ENCODE data around the gene JAKMIP1. TPM values are rescaled to one million over a fixed set of nuclear protein-coding genes. Genes with fewer than 3 reads are reported as not detected.
"Not testable (repeated sequence)": the region's sequence is repeated elsewhere in the genome, so short reads cannot be mapped to it uniquely, and the experiment has no call there.

The JAKMIP1 gene
- polyA plus RNA-seq, 4 donors = 0.09 to 0.14 TPM; not detected in 2

- no peak for DNase-seq (ENCODE audit: low read depth in 4 of 4, low spot score in 3 of 4)
These were observed 198.5 kb downstream of the JAKMIP1 start for GRCh38 chr4:6001680-6002491.

- DNase-seq (ENCODE audit: low read depth in 4 of 4, low spot score in 3 of 4) = no peak
These were observed 200.5 kb downstream of the JAKMIP1 start for GRCh38 chr4:5999830-6000365.

DNA sequence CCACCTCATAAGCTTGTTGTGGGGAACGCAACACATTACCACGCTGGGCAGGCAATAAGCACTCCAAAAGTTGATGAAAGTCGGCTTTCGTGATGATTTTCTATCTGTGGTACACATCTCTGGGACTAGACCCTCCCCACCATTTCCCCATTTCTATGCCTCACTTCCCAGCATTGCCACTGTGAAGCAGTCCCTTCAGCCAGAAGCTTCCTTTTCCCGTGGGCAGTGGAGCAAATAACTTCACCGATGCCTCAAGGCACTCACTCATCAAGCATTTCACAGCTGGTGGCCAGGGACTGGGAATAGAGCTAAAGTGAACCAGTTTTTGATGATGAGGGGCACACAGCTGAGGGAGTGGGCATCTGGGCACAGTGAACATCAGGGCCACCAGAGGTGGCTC lies 201.0 kb downstream of the JAKMIP1 start:
- no peak for DNase-seq (ENCODE audit: low read depth in 4 of 4, low spot score in 3 of 4)

GRCh38 chr4:5998333-5998936 lies 201.9 kb downstream of the JAKMIP1 start:
- DNase-seq (ENCODE audit: low read depth in 4 of 4, low spot score in 3 of 4) = peak; percentile 42 to 50 (median 44)

GRCh38 chr4:5996641-5997040 lies 203.7 kb downstream of the JAKMIP1 start:
- no peak for DNase-seq (ENCODE audit: low read depth in 4 of 4, low spot score in 3 of 4)

- no peak for DNase-seq (ENCODE audit: low read depth in 4 of 4, low spot score in 3 of 4)
These were observed 204.3 kb downstream of the JAKMIP1 start for GRCh38 chr4:5995901-5996623.

- DNase-seq (ENCODE audit: low read depth in 4 of 4, low spot score in 3 of 4) = no peak
These were observed 206.2 kb downstream of the JAKMIP1 start for GRCh38 chr4:5993876-5994811.

- not testable (repeated sequence) for DNase-seq (ENCODE audit: low read depth in 4 of 4, low spot score in 3 of 4)
These were observed 207.0 kb downstream of the JAKMIP1 start for GRCh38 chr4:5993346-5993745.

DNA sequence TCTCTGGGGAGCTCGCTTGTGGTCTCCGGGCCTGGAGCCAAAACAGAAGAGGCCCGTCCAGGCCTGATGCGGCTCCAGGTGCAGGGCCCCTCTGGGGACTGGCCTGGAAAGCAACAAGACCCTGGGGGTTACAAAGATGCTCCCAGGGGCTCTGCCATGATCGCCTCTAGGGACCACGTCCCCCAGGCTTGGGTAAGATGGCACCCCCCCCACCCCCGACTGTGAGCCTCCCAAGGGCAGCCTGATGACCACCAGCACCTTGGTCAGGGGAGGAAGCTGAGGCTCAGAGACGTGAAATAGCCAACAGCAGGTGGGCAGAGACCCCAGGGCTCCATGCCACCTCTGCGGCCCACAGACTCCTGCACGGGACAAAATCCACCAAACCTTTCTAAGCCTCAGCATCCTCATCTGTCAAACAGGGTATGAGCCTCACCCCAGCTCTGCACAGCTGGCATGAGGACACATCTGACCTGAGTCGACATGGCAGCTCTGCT lies 207.5 kb downstream of the JAKMIP1 start:
- no peak for DNase-seq (ENCODE audit: low read depth in 4 of 4, low spot score in 3 of 4)

DNA sequence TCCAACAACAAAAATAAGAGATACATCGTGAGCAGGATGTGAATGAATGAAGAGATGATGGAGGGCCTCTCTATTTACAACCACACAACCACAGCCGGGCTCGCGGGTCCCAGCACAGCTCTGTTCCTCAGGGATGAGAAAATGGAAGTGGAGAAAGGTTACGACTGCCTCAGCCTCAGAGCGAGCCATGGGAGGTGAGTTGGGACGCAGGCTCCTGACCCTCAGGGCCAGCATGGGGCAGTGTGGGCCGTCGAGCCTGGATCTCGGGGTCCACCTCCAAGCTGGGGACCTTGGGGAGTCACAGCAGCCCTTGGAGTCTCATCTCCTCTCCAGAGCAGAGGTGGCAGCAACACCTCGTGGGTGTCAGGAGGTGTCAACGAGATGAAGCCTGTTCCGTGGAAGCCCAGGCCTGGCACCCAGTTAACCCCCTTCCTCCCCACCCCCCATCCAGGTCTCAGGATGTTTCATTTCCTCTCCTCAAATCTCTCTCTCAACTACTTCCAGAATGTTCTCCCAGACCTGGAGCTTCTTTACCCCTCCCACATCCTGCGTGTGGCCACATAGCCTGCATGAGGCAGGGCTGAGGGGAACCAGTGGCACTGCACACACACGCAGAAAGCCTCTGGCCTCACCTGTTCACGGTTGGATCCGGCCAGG lies 208.1 kb downstream of the JAKMIP1 start:
- no peak for DNase-seq (ENCODE audit: low read depth in 4 of 4, low spot score in 3 of 4)

DNA sequence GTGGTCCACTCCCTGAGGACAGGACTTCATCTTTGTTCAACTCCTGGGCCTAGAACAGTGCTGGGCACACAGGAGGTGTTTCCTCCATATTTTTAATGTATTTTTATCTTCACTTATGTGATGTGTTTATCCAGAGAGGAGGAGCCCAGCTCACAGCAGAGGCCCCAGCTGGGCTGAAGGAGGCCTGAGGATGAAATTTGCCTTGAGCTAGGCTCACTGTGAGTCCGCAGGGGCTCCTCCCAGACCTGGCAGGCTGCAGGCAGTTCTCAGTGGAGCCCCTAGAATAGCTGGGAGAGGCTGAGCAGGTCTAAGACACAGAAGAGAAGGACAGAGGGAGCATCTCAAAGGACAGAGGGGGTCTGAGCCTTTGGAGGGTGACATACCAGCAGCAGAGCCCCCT lies 208.9 kb downstream of the JAKMIP1 start:
- DNase-seq (ENCODE audit: low read depth in 4 of 4, low spot score in 3 of 4) = no peak

DNA sequence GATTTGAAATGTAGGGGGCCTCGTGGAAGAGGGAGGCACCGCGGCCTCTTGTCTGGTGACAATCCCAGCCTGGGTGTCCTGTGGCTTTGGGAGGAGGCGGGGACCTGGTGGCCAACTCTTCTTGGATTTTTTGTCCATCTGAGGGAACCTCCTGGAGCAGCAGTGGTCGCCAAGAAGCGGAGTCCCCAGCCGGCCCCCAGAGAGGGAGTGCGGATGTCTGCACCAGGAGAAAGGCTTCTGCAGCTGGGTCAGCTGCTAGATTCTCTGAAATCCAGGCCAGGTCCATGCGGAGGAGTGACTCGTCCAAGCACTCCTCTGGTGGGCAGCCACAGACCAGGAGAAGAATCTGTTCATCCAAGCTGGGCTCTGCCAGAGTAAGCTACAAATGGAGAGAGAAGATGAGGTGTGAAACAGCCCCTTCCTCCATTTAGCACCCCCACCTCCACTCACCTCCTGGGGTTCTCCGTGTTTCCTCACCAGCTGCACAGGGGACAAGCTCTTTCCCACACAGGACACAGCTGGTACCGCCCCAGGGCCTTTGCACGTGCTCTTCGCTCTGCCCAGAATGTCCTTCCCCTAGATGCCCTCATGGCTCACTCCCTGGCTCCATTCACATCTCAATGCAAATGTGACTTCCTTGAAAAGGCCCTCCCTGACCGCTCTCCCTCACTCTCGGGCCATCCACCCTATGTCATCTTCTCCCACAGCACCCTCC lies 209.7 kb downstream of the JAKMIP1 start:
- DNase-seq (ENCODE audit: low read depth in 4 of 4, low spot score in 3 of 4) = no peak

DNA sequence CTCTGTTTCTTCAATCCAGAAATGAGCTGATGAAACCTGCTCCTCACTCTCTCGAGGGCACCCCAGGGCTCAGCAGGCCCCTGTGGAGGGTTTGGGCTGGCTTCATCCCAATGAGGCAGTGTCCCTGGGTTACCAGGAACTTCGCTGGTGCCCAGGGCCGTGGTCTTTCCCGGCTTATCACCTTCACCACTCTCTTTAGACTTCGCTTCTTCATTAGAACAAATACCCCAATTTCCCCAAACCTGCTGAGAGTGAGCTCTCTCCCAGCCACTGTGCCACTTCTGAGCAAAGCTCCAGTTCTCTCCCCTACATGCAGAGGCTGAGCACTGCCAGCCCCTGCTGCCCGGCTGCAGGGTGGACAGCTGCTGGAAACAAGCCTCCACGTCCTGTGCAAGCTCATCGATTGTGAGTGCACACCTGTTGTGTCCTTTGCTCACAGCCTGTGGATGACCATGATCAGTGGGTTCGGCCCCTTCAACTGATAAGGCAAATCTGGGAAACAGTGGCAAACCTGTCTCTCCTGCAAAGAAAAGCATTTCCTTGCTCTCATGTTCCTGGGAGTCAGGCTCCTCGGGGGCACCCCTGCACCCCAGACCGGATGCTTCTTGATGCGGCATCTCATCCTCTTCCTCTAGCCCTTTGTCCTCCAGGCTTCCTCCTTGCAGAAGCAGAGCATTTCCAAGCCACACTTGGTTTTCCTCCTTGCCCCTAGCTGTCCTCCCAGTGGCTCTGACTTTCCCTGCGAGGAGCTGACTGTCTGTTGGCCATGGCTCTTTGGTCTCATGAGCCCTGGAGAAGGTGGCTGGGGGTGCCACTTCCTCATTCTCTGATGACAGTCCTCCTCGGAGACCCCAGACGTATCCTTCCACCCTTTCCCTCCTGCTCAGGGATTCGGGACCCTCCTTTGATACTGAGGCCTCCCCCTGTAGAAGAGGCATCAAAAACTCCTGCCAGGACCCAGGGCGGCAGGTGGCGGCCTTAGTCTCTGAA lies 210.8 kb downstream of the JAKMIP1 start:
- no peak for DNase-seq (ENCODE audit: low read depth in 4 of 4, low spot score in 3 of 4)

GRCh38 chr4:5988086-5988845 lies 212.1 kb downstream of the JAKMIP1 start:
- DNase-seq (ENCODE audit: low read depth in 4 of 4, low spot score in 3 of 4) = no peak

DNA sequence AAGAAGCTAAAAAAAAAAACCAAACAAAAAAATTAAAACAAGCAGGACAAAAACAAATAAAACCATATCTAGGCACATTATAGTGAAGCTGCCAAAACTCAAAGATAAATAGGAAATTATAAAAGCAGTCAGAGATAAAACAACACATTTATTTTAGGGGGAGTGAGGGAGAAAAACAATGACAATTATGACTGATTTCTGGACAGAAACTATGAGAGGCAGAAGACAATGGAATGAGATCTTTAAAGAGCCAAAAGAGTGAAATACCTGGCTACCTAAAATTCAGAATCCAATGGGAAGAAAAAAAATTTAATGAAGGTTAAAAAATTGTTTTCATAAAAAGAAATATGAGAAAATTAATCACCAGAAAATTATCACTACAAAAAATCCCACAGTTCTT lies 215.5 kb downstream of the JAKMIP1 start:
- DNase-seq (ENCODE audit: low read depth in 4 of 4, low spot score in 3 of 4) = no peak

DNA sequence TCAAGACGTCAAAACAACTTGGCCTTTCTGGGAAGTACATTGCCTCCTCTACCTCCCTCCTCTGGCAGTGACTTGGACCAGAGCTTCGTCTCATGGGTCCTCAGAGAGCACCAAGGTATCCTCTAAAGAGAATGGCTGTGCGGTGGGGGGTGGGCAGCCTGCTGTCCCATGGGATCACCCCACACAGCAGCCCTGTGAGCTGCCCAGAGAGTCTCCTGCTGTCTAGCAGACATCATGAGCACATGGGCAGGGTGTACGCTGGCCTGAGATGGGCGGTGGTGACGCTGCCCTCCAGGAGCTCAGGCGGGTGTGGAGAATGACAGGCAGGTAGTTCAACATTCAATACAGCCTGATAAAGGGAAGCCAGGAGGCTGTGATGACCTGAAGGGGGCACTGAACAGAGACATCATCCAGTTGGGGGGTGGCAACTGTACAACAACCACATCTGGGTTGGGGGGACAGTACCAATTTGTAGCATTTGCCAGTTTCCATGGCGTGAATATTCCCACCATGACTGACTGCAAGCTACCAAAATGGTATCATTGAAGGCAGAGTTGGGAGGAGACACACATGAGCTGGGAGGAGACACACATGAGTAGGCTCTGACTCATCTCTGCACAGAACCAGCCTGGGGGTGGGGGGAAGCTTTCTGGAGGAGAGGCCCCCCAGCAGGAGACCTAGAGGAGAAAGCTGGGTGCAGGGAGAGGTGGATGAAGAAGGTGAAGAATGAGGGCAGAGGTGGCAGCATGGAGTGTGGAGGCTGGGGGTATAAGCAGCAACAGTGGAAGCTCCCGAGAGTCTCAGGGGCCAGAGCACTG lies 218.0 kb downstream of the JAKMIP1 start:
- DNase-seq (ENCODE audit: low read depth in 4 of 4, low spot score in 3 of 4) = no peak
